ENCODE data around the gene EGFR. TPM values are rescaled to one million over a fixed set of nuclear protein-coding genes. Genes with fewer than 3 reads are reported as not detected.

The EGFR gene
- total RNA-seq, 6 experiments from 2014 or later, result 59.3 to 127 (median 93.7) TPM

DNA sequence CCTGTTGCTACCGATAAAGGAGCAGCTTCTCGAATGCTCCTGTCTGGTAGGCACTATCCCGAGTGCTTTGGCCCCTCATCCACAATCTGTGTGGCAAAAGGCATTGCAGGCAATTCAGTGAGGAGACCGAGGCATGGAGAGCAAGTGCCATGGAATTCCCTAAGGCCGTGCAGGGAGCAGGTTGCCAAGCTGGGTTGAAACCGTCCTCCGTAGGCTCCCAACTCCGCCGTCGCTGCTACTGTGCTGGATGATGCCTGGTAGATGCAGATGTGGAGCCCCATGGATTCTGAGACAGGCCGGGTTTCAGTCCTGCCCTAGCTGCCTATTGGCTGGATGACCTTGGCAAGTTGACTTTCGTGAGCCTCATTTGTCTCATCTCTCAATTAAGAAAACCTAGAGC lies 85.3 kb downstream of the EGFR start:
- intact Hi-C loops (cut with DNase I), result no loop called here
- Histone ChIP-seq H3K9me3 (no peaks in the 10 kb centered on the region), H3K4me1 (peaks cover 0 to 12% (median 2%) of the 10 kb centered on the region in 4 donors), H3K27ac (no peak overlapping the region), H3K27me3 (no peaks in the 10 kb centered on the region), H3K4me3 (no peak overlapping the region), H3K36me3 (no peaks in the 10 kb centered on the region)
- no peak for DNase-seq
- 96% methylated on average over 5 of the region's 12 CpGs for WGBS (ENCODE audit: insufficient coverage, low coverage, low lambda C conversion rate, missing lambda C conversion rate)
- no peak for TF ChIP-seq POLR2A (IDR thresholded peaks at IDR 0.05)
- TF ChIP-seq, protein P1, sequence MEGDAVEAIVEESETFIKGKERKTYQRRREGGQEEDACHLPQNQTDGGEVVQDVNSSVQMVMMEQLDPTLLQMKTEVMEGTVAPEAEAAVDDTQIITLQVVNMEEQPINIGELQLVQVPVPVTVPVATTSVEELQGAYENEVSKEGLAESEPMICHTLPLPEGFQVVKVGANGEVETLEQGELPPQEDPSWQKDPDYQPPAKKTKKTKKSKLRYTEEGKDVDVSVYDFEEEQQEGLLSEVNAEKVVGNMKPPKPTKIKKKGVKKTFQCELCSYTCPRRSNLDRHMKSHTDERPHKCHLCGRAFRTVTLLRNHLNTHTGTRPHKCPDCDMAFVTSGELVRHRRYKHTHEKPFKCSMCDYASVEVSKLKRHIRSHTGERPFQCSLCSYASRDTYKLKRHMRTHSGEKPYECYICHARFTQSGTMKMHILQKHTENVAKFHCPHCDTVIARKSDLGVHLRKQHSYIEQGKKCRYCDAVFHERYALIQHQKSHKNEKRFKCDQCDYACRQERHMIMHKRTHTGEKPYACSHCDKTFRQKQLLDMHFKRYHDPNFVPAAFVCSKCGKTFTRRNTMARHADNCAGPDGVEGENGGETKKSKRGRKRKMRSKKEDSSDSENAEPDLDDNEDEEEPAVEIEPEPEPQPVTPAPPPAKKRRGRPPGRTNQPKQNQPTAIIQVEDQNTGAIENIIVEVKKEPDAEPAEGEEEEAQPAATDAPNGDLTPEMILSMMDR (IDR thresholded peaks at IDR 0.05), result no peak
- ATAC-seq, result no peak

DNA sequence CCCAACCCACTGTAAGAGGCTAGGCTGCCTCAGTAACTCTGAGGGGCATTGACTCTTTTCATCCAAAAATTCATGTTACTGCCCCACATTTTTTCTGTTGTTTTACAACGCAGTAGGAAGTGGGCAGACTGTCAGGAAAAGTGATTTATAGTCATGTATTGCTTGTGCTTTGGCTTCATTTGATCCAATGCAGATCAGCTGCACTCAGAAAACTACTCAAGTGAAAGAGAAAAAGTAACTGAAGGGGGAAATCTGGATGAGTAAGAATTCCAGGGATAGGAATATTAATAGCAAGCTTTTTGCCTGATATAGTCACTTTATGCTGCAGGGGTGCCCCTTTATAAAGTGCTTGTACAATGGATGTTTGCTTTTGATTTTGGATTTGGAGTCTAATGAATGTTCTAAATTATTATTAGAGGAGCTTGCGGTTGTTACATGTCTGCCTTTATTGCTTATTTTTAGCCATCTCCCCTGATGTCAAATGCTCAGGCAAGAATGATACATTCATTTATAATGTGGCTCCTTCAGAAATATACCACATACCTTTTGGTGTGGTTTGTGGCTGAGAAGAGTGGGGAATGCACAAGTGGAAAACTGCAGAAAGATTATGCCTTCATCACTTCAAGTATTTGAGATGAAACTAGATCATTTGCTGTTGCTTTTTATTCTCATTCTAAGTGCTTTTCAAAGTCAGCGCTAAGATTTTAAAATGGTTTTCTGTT lies 86.1 kb downstream of the EGFR start:
- Histone ChIP-seq H3K4me3 (no peak overlapping the region), H3K27me3 (no peaks in the 10 kb centered on the region), H3K27ac (no peak overlapping the region), H3K9me3 (no peaks in the 10 kb centered on the region), H3K4me1 (peaks cover 0 to 5% (median 0%) of the 10 kb centered on the region in 4 donors), H3K36me3 (no peaks in the 10 kb centered on the region)
- intact Hi-C loops (cut with DNase I), result no loop called here
- no peak for DNase-seq
- no peak for TF ChIP-seq POLR2A (IDR thresholded peaks at IDR 0.05)
- TF ChIP-seq, protein P1 (IDR thresholded peaks at IDR 0.05), result no peak
- no peak for ATAC-seq
- WGBS (ENCODE audit: insufficient coverage, low coverage, low lambda C conversion rate, missing lambda C conversion rate), result 72% methylated on average over 3 of the region's 3 CpGs

DNA sequence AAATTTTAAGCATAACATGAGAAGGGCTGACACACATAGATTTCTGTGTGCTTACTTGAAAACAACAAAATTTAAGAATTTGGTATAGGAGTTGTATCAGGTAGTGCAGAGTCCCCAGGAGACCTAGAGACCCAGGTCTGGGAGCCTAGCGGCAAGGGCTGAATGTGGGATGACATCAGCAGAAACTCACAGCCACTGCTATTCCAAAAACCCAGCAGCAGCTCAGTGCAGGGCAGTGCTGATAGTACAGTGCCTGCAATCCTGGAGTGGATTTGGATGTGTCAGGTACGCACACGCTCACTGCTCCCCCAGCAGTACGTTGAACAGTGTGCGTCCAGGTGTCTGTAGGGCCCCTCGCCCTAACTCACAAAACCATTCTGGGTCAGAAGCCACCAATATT lies 87.1 kb downstream of the EGFR start:
- no peaks in the 10 kb centered on the region for H3K9me3 ChIP-seq
- TF ChIP-seq POLR2A (IDR thresholded peaks at IDR 0.05), result no peak
- TF ChIP-seq, protein P1 (IDR thresholded peaks at IDR 0.05), result no peak
- intact Hi-C loops (cut with DNase I), result no loop called here
- H3K36me3 ChIP-seq, result no peaks in the 10 kb centered on the region
- WGBS (ENCODE audit: insufficient coverage, low coverage, low lambda C conversion rate, missing lambda C conversion rate), result 83% methylated on average over 1 of the region's 6 CpGs
- ATAC-seq, result peak in 3 of 4 donors; percentile 19 to 29 (median 24)
- no peak overlapping the region for H3K27ac ChIP-seq
- no peak overlapping the region for H3K4me3 ChIP-seq
- no peaks in the 10 kb centered on the region for H3K27me3 ChIP-seq
- DNase-seq, result no peak
- no peaks in the 10 kb centered on the region for H3K4me1 ChIP-seq

DNA sequence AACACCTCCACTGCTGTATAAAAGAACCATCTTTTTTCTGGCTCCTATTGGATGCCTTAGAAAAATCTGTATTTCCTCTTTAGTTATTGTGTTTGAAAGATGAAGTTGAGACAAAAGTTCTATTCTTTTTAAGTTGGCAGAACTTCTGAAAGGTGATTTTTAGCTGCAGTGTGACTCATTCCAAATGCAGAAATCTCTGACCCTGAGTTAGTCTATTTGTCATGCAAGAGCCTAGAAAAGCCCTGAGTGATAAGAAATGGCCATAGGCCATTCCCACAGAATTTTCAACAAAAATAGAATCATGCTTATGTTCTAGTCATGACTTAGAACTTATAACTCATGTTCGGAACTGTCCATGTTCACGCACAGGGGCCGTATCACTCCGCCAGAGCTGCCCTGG lies 89.1 kb downstream of the EGFR start:
- H3K27me3 ChIP-seq, result no peaks in the 10 kb centered on the region
- 89% methylated on average over 4 of the region's 4 CpGs for WGBS (ENCODE audit: insufficient coverage, low coverage, low lambda C conversion rate, missing lambda C conversion rate)
- H3K27ac ChIP-seq, result no peak overlapping the region
- intact Hi-C loops (cut with DNase I), result no loop called here
- no peaks in the 10 kb centered on the region for H3K36me3 ChIP-seq
- DNase-seq (no peak), ATAC-seq (peak in 1 of 4 donors; percentile 51)
- TF ChIP-seq, protein P1 (IDR thresholded peaks at IDR 0.05), result no peak
- no peak for TF ChIP-seq POLR2A (IDR thresholded peaks at IDR 0.05)
- no peaks in the 10 kb centered on the region for H3K4me1 ChIP-seq
- H3K9me3 ChIP-seq, result no peaks in the 10 kb centered on the region
- no peak overlapping the region for H3K4me3 ChIP-seq

Data from right lobe of liver (tissue), 6 donors.